ENCODE measurements around the gene LMBR1.
"Not testable (repeated sequence)": the region's sequence is repeated elsewhere in the genome, so short reads cannot be mapped to it uniquely, and the experiment has no call there.

Gene LMBR1, protein sequence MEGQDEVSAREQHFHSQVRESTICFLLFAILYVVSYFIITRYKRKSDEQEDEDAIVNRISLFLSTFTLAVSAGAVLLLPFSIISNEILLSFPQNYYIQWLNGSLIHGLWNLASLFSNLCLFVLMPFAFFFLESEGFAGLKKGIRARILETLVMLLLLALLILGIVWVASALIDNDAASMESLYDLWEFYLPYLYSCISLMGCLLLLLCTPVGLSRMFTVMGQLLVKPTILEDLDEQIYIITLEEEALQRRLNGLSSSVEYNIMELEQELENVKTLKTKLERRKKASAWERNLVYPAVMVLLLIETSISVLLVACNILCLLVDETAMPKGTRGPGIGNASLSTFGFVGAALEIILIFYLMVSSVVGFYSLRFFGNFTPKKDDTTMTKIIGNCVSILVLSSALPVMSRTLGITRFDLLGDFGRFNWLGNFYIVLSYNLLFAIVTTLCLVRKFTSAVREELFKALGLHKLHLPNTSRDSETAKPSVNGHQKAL

DNA sequence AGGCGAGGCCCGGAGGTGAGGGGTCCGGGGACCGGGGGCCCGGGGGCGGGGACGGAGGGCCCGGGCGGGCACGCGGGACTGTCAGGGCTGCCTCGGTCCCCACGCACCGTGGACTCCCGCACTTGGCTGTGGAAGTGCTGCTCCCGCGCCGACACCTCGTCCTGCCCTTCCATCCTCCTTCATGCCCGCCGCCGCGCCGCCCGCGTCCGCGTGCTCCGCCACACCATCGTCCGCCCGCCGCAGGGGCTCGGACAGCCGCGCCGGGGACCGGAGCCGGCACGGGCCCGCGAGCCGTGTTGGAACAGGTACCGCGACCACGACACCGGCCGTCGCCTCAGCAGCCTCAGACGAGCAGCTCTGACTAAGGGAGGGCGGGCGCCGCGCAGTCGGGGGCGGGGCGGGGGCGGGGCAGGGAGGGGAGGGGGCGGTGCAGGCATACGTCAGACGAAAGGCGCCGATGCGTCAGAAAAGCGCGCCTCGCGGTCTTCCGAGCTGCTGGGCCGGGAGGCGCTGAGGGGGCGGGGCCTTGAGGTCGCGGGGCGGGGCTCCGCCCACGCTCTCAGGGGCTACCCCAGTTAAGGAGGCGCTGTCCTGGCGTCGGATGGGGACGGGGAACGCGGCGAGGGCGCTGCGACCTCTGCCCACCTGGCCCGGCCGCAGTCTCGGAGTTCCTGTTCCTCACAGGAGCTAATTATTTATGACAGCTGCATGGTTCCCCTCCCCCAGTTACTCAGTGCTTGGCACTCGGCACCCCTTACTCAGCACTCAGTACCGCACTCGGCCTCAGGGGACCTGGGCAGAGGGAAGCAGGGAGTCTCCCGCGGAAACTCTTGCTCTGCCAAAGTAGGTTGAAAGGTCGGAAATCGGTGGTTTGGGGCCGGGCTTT is at the start of gene LMBR1:
LMBR1 (minus strand) TSS at position 363 of the 886 bp plus-strand sequence; CDS start at position 173, 190 bp downstream.
- in situ Hi-C loops (cut with MboI; ENCODE audit: low sequenced_read_pairs), result no loop called here

DNA sequence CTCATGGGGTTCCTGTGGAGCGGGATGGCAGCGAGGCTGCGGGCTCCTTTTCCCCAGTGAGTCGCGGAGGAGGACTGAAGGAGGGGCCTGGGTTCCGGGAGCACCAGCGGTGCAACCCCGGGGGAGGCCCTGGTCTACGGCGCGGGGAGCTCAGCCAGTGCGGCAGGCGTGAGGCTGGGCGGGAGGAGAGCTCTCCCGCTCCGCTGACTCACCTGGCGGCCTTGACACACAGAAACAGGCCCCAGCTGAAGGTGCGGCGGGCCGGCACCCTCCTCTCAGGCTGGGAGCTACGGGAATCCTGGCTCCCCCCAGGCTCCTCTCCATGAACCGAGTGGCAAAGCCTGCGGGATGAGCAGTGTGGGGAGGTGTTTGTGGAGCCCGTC is 49.7 kb upstream of the LMBR1 start:
- in situ Hi-C loops (cut with MboI; ENCODE audit: low sequenced_read_pairs), result no loop called here

DNA sequence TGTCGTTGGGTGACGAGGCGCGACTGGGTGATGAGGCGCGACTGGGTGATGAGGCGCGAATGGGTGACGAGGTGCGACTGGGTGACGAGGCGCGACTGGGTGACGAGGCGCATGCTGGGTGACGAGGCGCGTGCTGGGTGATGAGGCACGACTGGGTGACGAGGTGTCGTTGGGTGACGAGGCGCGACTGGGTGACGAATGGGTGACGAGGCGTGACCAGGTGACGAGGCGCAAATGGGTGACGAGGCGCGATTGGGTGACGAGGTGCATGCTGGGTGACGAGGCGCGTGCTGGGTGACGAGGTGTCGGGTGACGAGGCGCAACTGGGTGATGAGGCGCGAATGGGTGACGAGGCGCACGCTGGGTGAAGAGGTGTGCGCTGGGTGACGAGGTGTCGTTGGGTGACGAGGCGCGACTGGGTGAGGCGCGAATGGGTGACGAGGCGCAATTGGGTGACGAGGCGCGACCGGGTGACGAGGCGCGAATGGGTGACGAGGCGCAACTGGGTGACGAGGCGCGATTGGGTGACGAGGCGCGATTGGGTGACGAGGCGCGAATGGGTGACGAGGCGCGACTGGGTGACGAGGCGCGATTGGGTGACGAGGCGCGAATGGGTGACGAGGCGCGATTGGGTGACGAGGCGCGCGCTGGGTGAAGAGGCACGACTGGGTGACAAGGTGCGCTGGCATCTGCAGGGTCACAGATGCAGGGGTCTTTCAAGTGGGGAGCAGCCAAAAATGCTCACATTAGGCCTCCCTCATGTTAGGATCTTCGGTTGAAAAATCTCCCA is 48.6 kb upstream of the LMBR1 start:
- in situ Hi-C loops (cut with MboI; ENCODE audit: low sequenced_read_pairs), result no loop called here

- in situ Hi-C loops (cut with MboI; ENCODE audit: low sequenced_read_pairs), result no loop called here
Measured at GRCh38 chr7:156940421-156941122, 47.6 kb upstream of the LMBR1 start.

GRCh38 chr7:156936766-156937165 is 43.8 kb upstream of the LMBR1 start:
- in situ Hi-C loops (cut with MboI; ENCODE audit: low sequenced_read_pairs), result not testable (repeated sequence)

DNA sequence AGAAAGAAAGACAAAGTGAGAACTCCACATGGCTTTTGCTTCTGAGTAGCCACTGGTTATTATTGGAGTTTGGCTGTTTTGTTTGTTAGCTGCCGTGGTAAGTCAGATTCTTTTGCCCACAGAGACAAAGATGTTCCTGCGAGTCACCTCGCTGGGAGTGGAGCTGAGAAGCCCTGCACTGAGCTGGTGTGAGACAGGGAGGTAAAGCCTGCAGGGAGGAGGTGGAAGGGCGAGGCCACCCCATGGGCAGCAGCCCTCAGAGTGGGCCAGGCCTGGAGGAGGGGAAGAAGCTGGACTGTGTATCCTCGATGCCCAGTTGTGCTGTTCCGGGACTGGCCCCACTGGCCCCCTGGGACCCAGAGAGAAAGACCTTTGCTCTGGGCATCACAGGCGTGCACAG is 42.3 kb upstream of the LMBR1 start:
- in situ Hi-C loops (cut with MboI; ENCODE audit: low sequenced_read_pairs), result no loop called here

DNA sequence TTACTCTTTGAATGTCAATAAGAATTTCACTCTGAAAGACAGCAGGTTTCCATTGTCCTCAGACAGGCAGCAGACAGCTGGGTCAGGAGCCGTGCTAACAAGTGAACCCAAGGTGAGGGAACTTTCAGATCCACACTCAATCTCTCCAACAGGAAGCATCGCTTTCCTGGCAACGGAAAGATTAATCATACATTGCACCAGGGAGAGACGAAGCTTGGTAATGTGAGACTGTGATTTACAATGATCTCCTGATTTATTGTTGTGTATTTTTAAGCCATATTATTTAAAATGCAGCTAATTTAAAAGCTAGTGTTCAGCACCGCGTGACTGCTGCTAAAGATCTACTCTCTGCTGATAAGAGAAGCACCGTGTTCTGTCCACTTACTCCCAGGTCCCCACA is 39.0 kb upstream of the LMBR1 start:
- in situ Hi-C loops (cut with MboI; ENCODE audit: low sequenced_read_pairs), result no loop called here

- in situ Hi-C loops (cut with MboI; ENCODE audit: low sequenced_read_pairs), result no loop called here
Measured at GRCh38 chr7:156929789-156930539, 37.0 kb upstream of the LMBR1 start.

DNA sequence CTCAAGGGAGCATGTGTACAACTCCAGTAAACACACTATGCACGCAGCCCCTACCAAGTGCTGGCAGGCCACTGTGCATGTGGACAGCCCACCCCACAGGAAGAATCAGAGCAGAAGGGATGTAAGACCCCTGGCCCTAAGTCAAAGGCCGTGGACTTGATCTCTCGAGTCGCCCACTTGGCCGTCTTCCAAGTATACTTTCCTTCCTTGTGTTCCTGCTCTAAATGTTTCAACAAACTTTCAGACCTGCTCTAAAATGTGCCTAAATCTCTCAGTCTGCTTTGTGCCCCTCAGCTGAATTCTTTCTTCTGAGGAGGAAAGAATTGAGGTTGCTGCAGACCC is 35.4 kb upstream of the LMBR1 start:
- in situ Hi-C loops (cut with MboI; ENCODE audit: low sequenced_read_pairs), result no loop called here

GRCh38 chr7:156927571-156928405 is 34.8 kb upstream of the LMBR1 start:
- in situ Hi-C loops (cut with MboI; ENCODE audit: low sequenced_read_pairs), result no loop called here

DNA sequence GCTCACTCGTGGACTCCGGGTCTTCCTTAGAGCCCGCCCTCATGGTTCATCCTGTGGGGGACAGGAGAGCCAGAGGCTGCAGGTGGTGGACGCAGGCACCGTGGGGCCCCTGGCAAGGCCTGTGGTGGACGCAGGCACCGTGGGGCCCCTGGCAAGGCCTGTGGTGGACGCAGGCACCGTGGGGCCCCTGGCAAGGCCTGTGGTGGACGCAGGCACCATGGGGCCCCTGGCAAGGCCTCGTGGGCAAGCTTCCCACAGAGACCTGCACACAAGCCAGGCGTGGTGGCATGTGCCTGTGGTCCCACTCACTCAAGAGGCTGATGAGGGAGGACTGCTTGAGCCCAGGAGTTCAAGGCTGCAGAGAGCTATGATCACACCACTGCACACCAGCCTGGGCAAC is 32.8 kb upstream of the LMBR1 start:
- in situ Hi-C loops (cut with MboI; ENCODE audit: low sequenced_read_pairs), result not testable (repeated sequence)

DNA sequence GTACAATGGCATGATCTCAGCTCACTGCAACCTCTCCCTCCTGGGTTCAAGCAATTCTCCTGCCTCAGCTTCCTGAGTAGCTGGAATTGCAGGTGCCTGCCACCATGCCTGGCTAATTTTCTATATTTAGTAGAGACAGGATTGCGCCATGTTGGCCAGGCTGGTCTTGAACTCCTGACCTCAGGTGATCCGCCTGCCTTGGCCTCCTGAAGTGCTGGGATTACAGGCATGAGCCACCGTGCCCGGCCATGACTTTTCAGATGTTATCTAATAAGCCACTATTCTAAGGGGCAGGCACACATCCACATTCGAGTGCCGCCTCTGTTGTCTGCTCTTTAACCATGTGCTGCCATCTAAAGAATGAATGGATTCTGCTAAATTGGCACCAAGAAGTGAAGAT is 29.3 kb upstream of the LMBR1 start:
- in situ Hi-C loops (cut with MboI; ENCODE audit: low sequenced_read_pairs), result not testable (repeated sequence)

GRCh38 chr7:156920487-156921373 is 27.7 kb upstream of the LMBR1 start:
- in situ Hi-C loops (cut with MboI; ENCODE audit: low sequenced_read_pairs), result not testable (repeated sequence)

- in situ Hi-C loops (cut with MboI; ENCODE audit: low sequenced_read_pairs), result no loop called here
Measured at GRCh38 chr7:156920076-156920475, 27.1 kb upstream of the LMBR1 start.

DNA sequence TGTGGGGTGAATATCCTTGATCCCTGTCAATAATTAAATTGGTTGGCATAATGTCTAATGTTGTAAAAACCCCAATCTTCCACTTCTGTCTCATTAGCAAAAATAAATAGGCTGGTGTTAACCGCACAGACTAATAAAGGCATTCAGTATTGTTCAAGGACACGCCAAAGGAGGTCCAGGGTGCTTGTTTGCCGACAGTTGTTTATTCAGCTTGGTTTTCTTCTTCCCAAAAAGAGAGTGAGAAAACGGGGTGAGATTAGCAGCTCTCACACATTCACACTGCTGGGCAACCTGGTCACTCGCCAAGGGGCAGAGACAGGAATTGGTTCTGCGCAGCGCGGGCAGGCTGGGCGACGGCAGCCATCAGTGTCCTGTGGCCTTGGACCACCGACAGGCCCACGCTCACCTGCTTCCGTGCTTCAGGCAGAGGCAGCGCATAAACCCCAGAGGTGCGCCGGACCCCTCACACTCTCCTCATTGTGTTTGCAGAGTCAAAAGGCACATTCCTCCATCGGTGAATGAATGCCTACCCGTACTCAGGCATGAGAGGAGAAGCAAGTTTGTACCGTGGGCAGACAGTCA is 26.2 kb upstream of the LMBR1 start:
- in situ Hi-C loops (cut with MboI; ENCODE audit: low sequenced_read_pairs), result no loop called here

DNA sequence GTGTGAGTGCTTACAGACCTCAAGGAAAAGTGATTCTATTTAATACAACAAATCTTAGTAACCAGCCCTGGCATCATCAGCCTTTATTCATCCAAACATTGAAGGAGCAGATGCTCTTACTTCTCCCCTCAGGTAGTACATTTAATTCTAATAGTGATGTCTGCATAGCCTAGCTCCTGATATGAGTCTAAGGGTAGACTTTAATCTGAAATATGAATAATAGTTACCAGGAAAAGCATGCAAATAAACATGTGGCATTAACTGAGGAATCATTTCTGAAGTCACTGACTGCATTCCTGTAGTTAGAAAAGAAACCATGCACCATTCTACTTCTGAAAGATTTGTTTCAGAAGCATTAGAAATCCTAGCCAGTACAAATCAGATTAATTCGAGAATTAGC is 25.7 kb upstream of the LMBR1 start:
- in situ Hi-C loops (cut with MboI; ENCODE audit: low sequenced_read_pairs), result no loop called here

- in situ Hi-C loops (cut with MboI; ENCODE audit: low sequenced_read_pairs), result not testable (repeated sequence)
Measured at GRCh38 chr7:156909574-156910252, 16.7 kb upstream of the LMBR1 start.

Measured in HL-60/S4 (cell line).